ENCODE results near the gene HMG20A.

Gene HMG20A

GRCh38 chr15:77479015-77479414 is 58.3 kb downstream of the HMG20A start:
- peak; percentile 25 to 59 for DNase-seq

- peak; percentile 14 to 80 for DNase-seq
Measured at GRCh38 chr15:77480859-77481633, 60.4 kb downstream of the HMG20A start.

- DNase-seq = no peak
Measured at GRCh38 chr15:77481670-77482069, 61.0 kb downstream of the HMG20A start.

GRCh38 chr15:77482570-77482969 is 61.9 kb downstream of the HMG20A start:
- DNase-seq = no peak

- no peak for DNase-seq
Measured at GRCh38 chr15:77483425-77484140, 62.9 kb downstream of the HMG20A start.

GRCh38 chr15:77484994-77485393 is 64.3 kb downstream of the HMG20A start:
- DNase-seq = no peak

- DNase-seq = no peak
Measured at GRCh38 chr15:77486542-77487468, 66.1 kb downstream of the HMG20A start.

GRCh38 chr15:77487469-77487842 is 66.8 kb downstream of the HMG20A start:
- DNase-seq = no peak

- DNase-seq = no peak
Measured at GRCh38 chr15:77487888-77488287, 67.2 kb downstream of the HMG20A start.

- DNase-seq = no peak
Measured at GRCh38 chr15:77489647-77490046, 69.0 kb downstream of the HMG20A start.

- DNase-seq = no peak
Measured at GRCh38 chr15:77493324-77493907, 72.7 kb downstream of the HMG20A start.

GRCh38 chr15:77494073-77494867 is 73.6 kb downstream of the HMG20A start:
- DNase-seq = no peak

GRCh38 chr15:77494964-77495363 is 74.3 kb downstream of the HMG20A start:
- DNase-seq = no peak

GRCh38 chr15:77495838-77496596 is 75.3 kb downstream of the HMG20A start:
- no peak for DNase-seq

- DNase-seq = peak; percentile 45 to 64
Measured at GRCh38 chr15:77496715-77497109, 76.0 kb downstream of the HMG20A start.

GRCh38 chr15:77497110-77497737 is 76.5 kb downstream of the HMG20A start:
- DNase-seq = no peak

- DNase-seq = no peak
Measured at GRCh38 chr15:77497942-77498361, 77.3 kb downstream of the HMG20A start.

GRCh38 chr15:77499087-77499760 is 78.5 kb downstream of the HMG20A start:
- no peak for DNase-seq

GRCh38 chr15:77500989-77501388 is 80.3 kb downstream of the HMG20A start:
- DNase-seq = no peak

Data from NCI-H524 (cell line).